ENCODE results near the gene DLEC1. TPM values are rescaled to one million over a fixed set of nuclear protein-coding genes. Genes with fewer than 3 reads are reported as not detected.

Gene DLEC1
- total and polyA plus RNA-seq, 9 of the 15 experiments (the other 6 are each of a cell fraction or from before 2014, with no cell fraction given) = 0.07 to 0.08 TPM; not detected in 7

- ATAC-seq (no peak), DNase-seq (ENCODE audit: extremely low read depth in 1 of 4, low spot score in 3 of 4) (no peak), FAIRE-seq (no peak)
- BruUV-seq (replicated peaks) = no TSS peak
- H2AFZ ChIP-seq (ENCODE audit: low read depth, low read length) = no peak overlapping the region
- H3K4me1 ChIP-seq (replicated peaks in 1 of 2; ENCODE audit: control insufficient read depth in 2 of 2, insufficient read depth in 2 of 2, low read length in 2 of 2) = peaks cover 6 to 56% of the 10 kb centered on the region in 2 experiments; a peak in 4 of 5 replicates
- WGBS (ENCODE audit: insufficient coverage, low coverage, missing lambda C conversion rate) = 94% methylated on average over 15 of the region's 16 CpGs
- H3K4me3 ChIP-seq = no peak overlapping the region
- CTCF ChIA-PET (ENCODE audit: low intra/inter-chr PET ratio) = interaction anchor here (0.5 to 1.4 kb wide), 2 partner anchors 31 to 383 kb away, joined by 3 read pairs; no protein-coding TSS in a partner anchor
- no peaks in the 10 kb centered on the region for H3K9me3 ChIP-seq (replicated peaks; ENCODE audit: control insufficient read depth, insufficient read depth, low read depth, low read length)
- peaks cover 80% of the 10 kb centered on the region for H3K36me3 ChIP-seq (ENCODE audit: control insufficient read depth, insufficient read depth, low read length)
- TF ChIP-seq POLR2A (conservative IDR thresholded peaks at IDR 0.05) = peak; percentile 56
- TF ChIP-seq POLR2G (IDR thresholded peaks at IDR 0.05; ENCODE audit: low read depth, low read length) = peak; percentile 71
- peak; percentile 77 for TF ChIP-seq RBM22 (IDR thresholded peaks at IDR 0.05; ENCODE audit: low read depth, low read length, poor library complexity, severe bottlenecking)
- peak; percentile 38; the same call in 1 of the 2 replicates for TF ChIP-seq MYNN (IDR thresholded peaks at IDR 0.05)
- TF ChIP-seq MYNN (CRISPR knock-in tag; IDR thresholded peaks at IDR 0.05) = no peak
- TF ChIP-seq RBFOX2 (IDR thresholded peaks at IDR 0.05; ENCODE audit: low read depth, low read length) = peak; percentile 56
- TF ChIP-seq TRIM28 (IDR thresholded peaks at IDR 0.05) = no peak
- H3K27ac ChIP-seq (ENCODE audit: extremely low read depth, low read depth, low read length) = no peak overlapping the region
- H3K79me2 ChIP-seq (ENCODE audit: control insufficient read depth, insufficient read depth, low read length) = no peaks in the 10 kb centered on the region
- H3K27me3 ChIP-seq (ENCODE audit: control insufficient read depth in 2 of 2, insufficient read depth in 2 of 2, low read length in 2 of 2) = no peaks in the 10 kb centered on the region
- peak overlapping the region in 1 of 2 experiments; percentile 42; a peak in 1 of 4 replicates for H3K9ac ChIP-seq (ENCODE audit: insufficient read depth in 1 of 2, low read depth in 2 of 2, low read length in 2 of 2)
- H3K9me1 ChIP-seq (ENCODE audit: control insufficient read depth, insufficient read depth, low read length) = peaks cover 10% of the 10 kb centered on the region
- POLR2A ChIA-PET = interaction anchor here (0.6 to 1.7 kb wide), 7 partner anchors 9 to 43 kb away, joined by 3 to 6 read pairs (median 4); partner anchors contain the start of gene VILL
- H3K4me2 ChIP-seq (ENCODE audit: insufficient read depth, low read length) = no peak overlapping the region
- intact Hi-C loops (cut with micrococcal nuclease) (no loop called here), in situ Hi-C loops (cut with MboI) (no loop called here)
- peaks cover 14% of the 10 kb centered on the region for H4K20me1 ChIP-seq (replicated peaks; ENCODE audit: control insufficient read depth, insufficient read depth, low read length)
These were observed 32.5 kb upstream of the DLEC1 start for GRCh38 chr3:38006445-38006995.
